ENCODE measurements around the gene SRR.

SRR gene

DNA sequence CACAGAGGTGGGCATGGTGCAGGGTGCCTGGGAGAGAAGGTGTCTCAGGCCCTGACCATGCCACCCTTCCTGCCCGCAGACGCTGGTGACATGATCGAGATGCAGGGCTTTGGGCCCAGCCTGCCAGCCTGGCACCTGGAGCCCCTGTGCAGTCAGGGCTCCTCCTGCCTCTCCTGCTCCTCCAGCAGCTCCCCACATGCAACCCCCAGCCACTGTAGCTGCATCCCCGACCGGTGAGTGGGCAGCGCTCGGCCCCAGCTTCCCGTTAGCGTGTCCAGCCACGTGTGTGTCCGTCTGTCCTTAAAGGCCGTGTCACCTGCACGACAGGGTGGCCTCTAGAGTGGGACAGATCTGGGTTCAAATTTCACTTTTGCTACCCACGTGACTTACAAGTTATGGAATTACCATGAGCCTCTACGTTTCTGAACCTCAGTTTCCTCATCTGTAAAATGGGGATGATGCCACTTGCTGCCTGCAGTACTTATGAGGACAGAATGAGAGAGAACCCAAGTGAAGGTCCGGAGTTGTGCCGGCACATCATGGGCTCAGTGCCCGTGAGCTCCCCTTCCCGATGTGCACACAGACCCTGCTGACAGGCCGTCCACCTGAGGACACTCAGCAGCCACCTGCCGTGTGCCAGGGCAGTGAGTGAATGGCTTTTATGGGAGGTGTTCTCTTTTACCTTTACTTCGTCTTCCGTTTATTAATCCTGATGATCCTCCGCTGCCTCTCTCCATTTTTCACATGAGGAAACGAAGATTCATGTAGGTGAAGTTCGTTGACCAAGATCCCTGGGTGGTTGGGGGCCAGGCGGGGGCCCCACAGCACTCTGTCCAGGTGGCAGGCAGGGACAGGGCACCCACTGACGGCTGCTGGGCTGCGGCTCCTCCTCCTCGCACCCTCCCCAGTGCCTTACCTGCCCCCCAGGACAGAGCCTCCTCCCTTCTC lies 67.7 kb downstream of the SRR start:
- DNase-seq (ENCODE audit: low read depth in 2 of 2), result no peak

DNA sequence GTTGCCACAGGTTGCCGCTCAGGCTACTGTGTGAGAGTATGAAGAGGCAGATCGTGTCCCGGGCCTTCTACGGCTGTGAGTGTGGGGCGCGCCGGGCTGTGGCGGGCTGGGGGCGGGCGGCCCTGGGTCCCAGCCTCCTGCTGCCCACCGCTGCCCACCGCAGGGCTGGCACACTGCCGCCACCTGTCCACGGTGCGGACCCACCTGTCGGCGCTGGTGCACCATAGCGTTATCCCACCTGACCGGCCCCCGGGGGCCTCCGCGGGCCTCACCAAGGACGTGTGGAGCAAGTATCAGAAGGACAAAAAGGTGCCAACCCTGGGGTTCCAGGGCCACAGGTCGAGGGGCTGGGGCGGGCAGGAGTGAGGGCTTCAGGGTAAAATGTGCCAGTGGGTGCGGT lies 68.4 kb downstream of the SRR start:
- no peak for DNase-seq (ENCODE audit: low read depth in 2 of 2)

DNA sequence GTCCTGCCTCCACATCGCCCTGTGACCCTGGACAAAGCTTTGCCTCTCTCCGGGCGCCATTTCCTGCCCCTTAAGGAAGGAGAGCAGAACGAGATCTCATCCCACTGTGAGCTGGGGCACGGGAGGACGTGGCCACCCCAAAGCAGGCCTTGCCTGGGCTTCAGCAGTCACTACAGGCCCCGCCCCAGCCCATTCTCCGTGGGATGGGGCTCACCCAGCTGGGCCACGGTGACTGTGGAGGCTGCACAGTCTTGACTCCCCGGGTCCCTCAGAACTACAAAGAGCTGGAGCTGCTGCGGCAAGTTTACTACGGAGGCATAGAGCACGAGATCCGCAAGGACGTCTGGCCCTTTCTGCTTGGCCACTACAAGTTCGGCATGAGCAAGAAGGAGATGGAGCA lies 68.9 kb downstream of the SRR start:
- DNase-seq (ENCODE audit: low read depth in 2 of 2), result no peak

DNA sequence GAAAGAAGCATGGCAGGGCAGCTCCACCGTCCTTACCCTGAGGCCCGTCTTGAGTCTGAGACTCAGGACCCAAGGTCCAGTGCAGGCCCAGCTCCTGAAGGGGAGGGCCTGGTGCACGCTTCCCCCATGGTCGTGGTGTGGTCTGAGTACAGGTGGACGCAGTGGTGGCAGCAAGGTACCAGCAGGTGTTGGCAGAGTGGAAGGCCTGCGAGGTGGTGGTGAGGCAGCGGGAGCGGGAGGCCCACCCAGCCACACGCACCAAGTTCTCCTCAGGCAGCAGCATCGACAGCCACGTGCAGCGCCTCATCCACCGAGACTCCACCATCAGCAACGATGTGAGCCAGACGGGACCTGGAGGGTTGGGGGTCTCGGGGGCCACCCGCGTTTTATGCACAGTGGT lies 69.4 kb downstream of the SRR start:
- no peak for DNase-seq (ENCODE audit: low read depth in 2 of 2)

Measured in stimulated activated CD8-positive, alpha-beta memory T cell treated with anti-CD3 and anti-CD28 coated beads, Interleukin-7, amount 100 ng/mL, for 4 hours (primary cell).